HG03521 (cell line): ENCODE measurements around the gene ETFB.
"Not testable (repeated sequence)": the region's sequence is repeated elsewhere in the genome, so short reads cannot be mapped to it uniquely, and the experiment has no call there.

Experiments
- ATAC-seq: cut with Tn5 transposase; IDR thresholded peaks from one replicate; pipeline ENCODE4 v1.9.1; 2021; ENCODE audit warnings: mild to moderate bottlenecking, moderate library complexity; ENCODE audit not compliant: unreplicated experiment

The ETFB gene

GRCh38 chr19:51365965-51366388 lies at the start of gene ETFB:
TSS of gene ETFB (minus strand) at chr19:51366388. CDS start at chr19:51366326, 62 bp downstream.
- ATAC-seq = no peak

GRCh38 chr19:51415187-51415586 lies 49.0 kb upstream of the ETFB start:
- no peak for ATAC-seq

- ATAC-seq = no peak
Measured at GRCh38 chr19:51410950-51411748, 45.0 kb upstream of the ETFB start.

GRCh38 chr19:51407511-51408131 lies 41.4 kb upstream of the ETFB start:
- ATAC-seq = no peak

- ATAC-seq = no peak
Measured at GRCh38 chr19:51402117-51402516, 35.9 kb upstream of the ETFB start.

GRCh38 chr19:51399936-51400335 lies 33.7 kb upstream of the ETFB start:
- not testable (repeated sequence) for ATAC-seq

DNA sequence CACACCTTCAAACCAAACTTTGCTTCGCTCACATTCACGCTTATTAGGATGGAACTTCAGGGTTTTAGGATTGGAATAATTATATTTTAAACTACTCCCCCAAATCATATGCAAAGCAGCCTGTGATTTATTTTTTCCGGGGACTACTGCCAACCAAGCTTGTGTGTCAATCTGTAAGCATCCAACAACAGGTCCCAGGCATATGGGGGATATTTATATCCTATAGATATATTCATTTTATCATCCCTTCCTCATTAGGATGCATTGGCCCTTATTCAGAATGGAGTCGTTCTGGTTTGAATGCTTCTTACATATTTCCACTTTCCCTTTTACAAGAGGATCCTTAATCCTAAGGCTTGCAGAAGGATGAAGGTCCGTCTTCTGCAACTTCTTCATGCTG lies 33.0 kb upstream of the ETFB start:
- ATAC-seq = no peak

- no peak for ATAC-seq
Measured at GRCh38 chr19:51398096-51398704, 32.0 kb upstream of the ETFB start.

DNA sequence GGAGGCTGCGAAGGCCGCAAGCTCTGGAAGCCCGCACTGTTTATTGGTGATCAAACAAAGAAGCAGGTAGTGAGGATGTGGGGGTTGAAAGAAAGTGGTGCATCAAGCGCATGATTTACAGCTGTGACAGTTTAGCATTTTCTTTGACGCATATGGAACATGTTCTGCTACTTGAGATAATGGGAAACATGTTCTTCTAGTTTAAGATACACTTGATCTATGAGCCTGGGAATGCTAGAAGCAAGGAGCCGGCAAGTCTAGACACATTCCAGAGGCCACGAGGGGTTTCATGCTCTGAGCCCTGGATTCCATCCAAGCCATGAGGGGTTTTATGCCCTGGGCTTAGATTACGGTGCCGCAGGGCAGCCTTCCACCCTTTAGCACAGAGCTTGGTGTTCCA lies 31.3 kb upstream of the ETFB start:
- not testable (repeated sequence) for ATAC-seq

- no peak for ATAC-seq
Measured at GRCh38 chr19:51396175-51396574, 30.0 kb upstream of the ETFB start.

GRCh38 chr19:51394050-51394836 lies 28.1 kb upstream of the ETFB start:
- peak; percentile 78 for ATAC-seq

GRCh38 chr19:51392701-51393100 lies 26.5 kb upstream of the ETFB start:
- ATAC-seq = no peak

GRCh38 chr19:51391073-51391611 lies 25.0 kb upstream of the ETFB start:
- no peak for ATAC-seq

- no peak for ATAC-seq
Measured at GRCh38 chr19:51389143-51389542, 23.0 kb upstream of the ETFB start.

GRCh38 chr19:51387924-51388389 lies 21.8 kb upstream of the ETFB start, which contains the start of gene LIM2:
TSS of gene LIM2 (minus strand) at chr19:51387974. CDS start at chr19:51387443, 531 bp downstream.
- no peak for ATAC-seq

DNA sequence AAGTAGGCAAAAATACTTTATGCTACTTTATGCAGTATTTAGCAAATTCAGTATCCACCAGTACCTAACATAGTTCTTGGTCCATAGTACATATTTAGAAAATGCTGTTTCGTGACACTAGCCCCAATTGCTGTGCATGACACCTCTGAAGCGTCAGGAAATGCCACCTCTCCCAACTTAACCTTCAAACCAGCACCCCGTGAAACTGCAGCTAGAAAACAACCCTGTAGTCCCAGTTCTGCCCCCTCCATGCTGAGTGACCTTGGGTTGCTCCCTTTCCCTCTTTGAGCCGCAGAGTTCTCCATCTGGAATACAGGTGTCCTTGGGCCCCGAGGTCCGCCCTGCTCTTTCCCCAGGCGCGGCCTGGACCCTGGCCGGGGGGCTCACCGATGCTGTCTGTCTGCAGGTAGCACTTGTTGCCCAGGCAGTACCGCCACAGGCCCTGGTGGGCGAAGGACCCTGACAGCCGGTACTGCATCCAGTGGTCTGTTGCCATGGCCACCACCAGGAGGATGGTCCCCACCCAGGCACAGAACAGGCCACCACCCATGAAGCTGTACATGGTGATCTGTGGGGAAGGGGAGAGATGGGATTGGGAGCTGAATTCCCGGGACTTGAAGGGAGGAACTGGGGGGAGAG lies 20.8 kb upstream of the ETFB start:
- no peak for ATAC-seq

- no peak for ATAC-seq
Measured at GRCh38 chr19:51382004-51382403, 15.8 kb upstream of the ETFB start.

DNA sequence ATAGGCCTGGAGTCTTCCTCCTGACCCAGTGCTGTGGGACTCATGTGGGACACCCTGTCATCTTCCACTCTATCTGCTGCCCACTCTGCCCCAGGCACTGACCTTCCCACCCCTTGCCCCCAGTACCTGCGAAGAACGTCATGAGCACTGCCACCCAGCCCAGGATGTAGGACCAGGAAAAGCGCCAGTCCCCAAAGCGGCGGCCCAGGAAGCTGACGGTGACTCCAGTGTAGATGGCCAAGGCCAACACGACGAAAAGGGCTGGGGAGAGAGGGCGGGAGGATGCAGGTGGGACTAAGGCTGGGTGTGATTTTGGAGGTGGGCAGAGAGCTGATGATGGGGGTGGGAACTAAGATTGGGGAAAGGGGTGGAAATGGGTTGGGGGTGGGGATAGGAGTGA lies 14.2 kb upstream of the ETFB start:
- no peak for ATAC-seq

GRCh38 chr19:51377422-51377821 lies 11.2 kb upstream of the ETFB start:
- no peak for ATAC-seq

- no peak for ATAC-seq
Measured at GRCh38 chr19:51375504-51376221, 9.5 kb upstream of the ETFB start.
